ENCODE results near the gene CARNS1. TPM values are rescaled to one million over a fixed set of nuclear protein-coding genes. Genes with fewer than 3 reads are reported as not detected.

The CARNS1 gene
- total and polyA plus RNA-seq, 2 of the 8 experiments (the other 6 are each of a cell fraction or from before 2014, with no cell fraction given), result 0.82 to 1.1 TPM

GRCh38 chr11:67458266-67458665 lies 42.8 kb downstream of the CARNS1 start:
- no peak overlapping the region for H3K4me2 ChIP-seq (ENCODE audit: insufficient read depth in 1 of 2, low read depth in 2 of 2, low read length in 2 of 2)
- no peaks in the 10 kb centered on the region for H3K23me2 ChIP-seq (ENCODE audit: low read depth, low read length)
- H2BK5ac ChIP-seq (ENCODE audit: low read depth, low read length), result no peak overlapping the region
- no peak overlapping the region for H2AFZ ChIP-seq (ENCODE audit: low read length)
- no peaks in the 10 kb centered on the region for H3K9me3 ChIP-seq (ENCODE audit: insufficient read depth in 2 of 2, low read depth in 1 of 2, low read length in 1 of 2)
- no peak overlapping the region for H3K27ac ChIP-seq (ENCODE audit: low read depth, low read length)
- no peak overlapping the region for H2BK15ac ChIP-seq (ENCODE audit: low read length)
- H4K91ac ChIP-seq (replicated peaks; ENCODE audit: insufficient read length, low read length), result no peak overlapping the region
- no peaks in the 10 kb centered on the region for H4K20me1 ChIP-seq (replicated peaks in 1 of 2; ENCODE audit: control insufficient read depth in 1 of 2, insufficient read depth in 2 of 2, low read length in 2 of 2)
- CTCF ChIA-PET (ENCODE audit: partially characterized antibody), result interaction anchor here (0.6 kb wide), 1 partner anchor 26 kb away, joined by 3 read pairs; no protein-coding TSS in a partner anchor
- POLR2A ChIA-PET (ENCODE audit: partially characterized antibody), result interaction anchor here (0.7 to 4.3 kb wide), 5 partner anchors 9 to 88 kb away, joined by 3 to 27 read pairs (median 4); partner anchors contain the start of genes PTPRCAP and TMEM134
- H3K18ac ChIP-seq (ENCODE audit: extremely low read depth, low read length), result no peak overlapping the region
- FAIRE-seq (no peak), DNase-seq (ENCODE audit: low read depth in 1 of 2, low spot score in 2 of 2) (no peak)
- no peak overlapping the region for H3K4me3 ChIP-seq (ENCODE audit: extremely low read depth in 1 of 4, insufficient read depth in 2 of 4, low read depth in 3 of 4, low read length in 4 of 4)
- no peaks in the 10 kb centered on the region for H3K27me3 ChIP-seq (replicated peaks in 1 of 4; ENCODE audit: control insufficient read depth in 3 of 4, extremely low read depth in 1 of 4, insufficient read depth in 3 of 4, low read length in 3 of 4)
- no peak overlapping the region for H2BK12ac ChIP-seq (ENCODE audit: low read depth, low read length)
- no peak overlapping the region for H2BK120ac ChIP-seq (replicated peaks; ENCODE audit: low read depth, low read length)
- no peak overlapping the region; a peak in 1 of 7 replicates for H3K9ac ChIP-seq (replicated peaks in 1 of 4; ENCODE audit: extremely low read depth in 1 of 4, low read depth in 3 of 4, low read length in 3 of 4)
- no peak overlapping the region for H4K8ac ChIP-seq (ENCODE audit: extremely low read depth, insufficient read depth, low read length)
- no peaks in the 10 kb centered on the region for H3K79me1 ChIP-seq (ENCODE audit: low read depth, low read length)
- H3K14ac ChIP-seq (ENCODE audit: insufficient read length), result no peak overlapping the region
- H2AK5ac ChIP-seq (ENCODE audit: low read depth, low read length), result no peak overlapping the region
- no peaks in the 10 kb centered on the region for H3K4me1 ChIP-seq (replicated peaks in 1 of 4; ENCODE audit: control insufficient read depth in 3 of 4, insufficient read depth in 4 of 4, low read length in 3 of 4)
- no peaks in the 10 kb centered on the region for H3K36me3 ChIP-seq (ENCODE audit: control insufficient read depth in 2 of 4, insufficient read depth in 4 of 4, low read length in 3 of 4)
- WGBS, 2 experiments (ENCODE audit: extremely low coverage in 1 of 2, insufficient coverage in 1 of 2, insufficient read length in 1 of 2, insufficient replicate concordance in 2 of 2, low coverage in 1 of 2, low lambda C conversion rate in 2 of 2, missing lambda C conversion rate in 1 of 2), result 94% methylated on average over 15 of the region's 19 CpGs; no CpG with 5 or more reads in 1 of the 2 experiments
- no peak overlapping the region for H3K4ac ChIP-seq (replicated peaks; ENCODE audit: insufficient read length, low read depth, low read length)
- H3K56ac ChIP-seq (replicated peaks; ENCODE audit: insufficient read length, low read depth, low read length), result no peak overlapping the region
- no peak overlapping the region for H2BK20ac ChIP-seq (ENCODE audit: low read length)
- H3K23ac ChIP-seq (ENCODE audit: insufficient read length), result no peak overlapping the region
- H3K79me2 ChIP-seq (ENCODE audit: control insufficient read depth in 1 of 2, insufficient read depth in 2 of 2, low read length in 2 of 2), result no peaks in the 10 kb centered on the region
- H4K5ac ChIP-seq (ENCODE audit: insufficient read length, low read depth, low read length), result no peak overlapping the region
- TF ChIP-seq TEAD4 (IDR thresholded peaks at IDR 0.05; ENCODE audit: low read depth, low read length) (no peak), RNF2 (IDR thresholded peaks at IDR 0.05; ENCODE audit: borderline replicate concordance, low read depth, low read length, missing control alignments, poor library complexity, severe bottlenecking) (no peak), CBX5 (IDR thresholded peaks at IDR 0.05; ENCODE audit: low read depth, low read length) (no peak), POLR2AphosphoS5 (IDR thresholded peaks at IDR 0.05; ENCODE audit: low read depth, low read length) (no peak), CEBPB (IDR thresholded peaks at IDR 0.05; ENCODE audit: low read depth, low read length) (no peak), POLR2A (IDR thresholded peaks at IDR 0.05; ENCODE audit: control extremely low read depth in 1 of 2, low read depth in 2 of 2, low read length in 2 of 2) (no peak), GABPA (IDR thresholded peaks at IDR 0.05; ENCODE audit: borderline replicate concordance, insufficient read depth, low read length) (no peak), KDM5A (IDR thresholded peaks at IDR 0.05; ENCODE audit: low read length) (no peak), NANOG (IDR thresholded peaks at IDR 0.05; ENCODE audit: insufficient read depth, low read depth, low read length, poor library complexity, severe bottlenecking) (no peak), TAF1 (IDR thresholded peaks at IDR 0.05; ENCODE audit: low read depth, low read length) (no peak), SIN3A (conservative IDR thresholded peaks at IDR 0.05 in 1 of 2, IDR thresholded peaks at IDR 0.05 in 1 of 2; ENCODE audit: low read depth in 1 of 2, low read length in 2 of 2) (no peak), RAD21 (IDR thresholded peaks at IDR 0.05 in 1 of 2, conservative IDR thresholded peaks at IDR 0.05 in 1 of 2; ENCODE audit: low read depth in 2 of 2, low read length in 2 of 2) (no peak), SP1 (IDR thresholded peaks at IDR 0.05; ENCODE audit: low read depth, low read length) (no peak), MAX (IDR thresholded peaks at IDR 0.05) (no peak)
